HG03064 (cell line): ENCODE results near the gene KRTAP5-8.
"Not testable (repeated sequence)": the region's sequence is repeated elsewhere in the genome, so short reads cannot be mapped to it uniquely, and the experiment has no call there.

ENCODE experiments used
- ATAC-seq: cut with Tn5 transposase; IDR thresholded peaks from one replicate; pipeline ENCODE4 v1.9.1; 2021; ENCODE audit warnings: low read depth; ENCODE audit not compliant: unreplicated experiment

Gene KRTAP5-8

DNA sequence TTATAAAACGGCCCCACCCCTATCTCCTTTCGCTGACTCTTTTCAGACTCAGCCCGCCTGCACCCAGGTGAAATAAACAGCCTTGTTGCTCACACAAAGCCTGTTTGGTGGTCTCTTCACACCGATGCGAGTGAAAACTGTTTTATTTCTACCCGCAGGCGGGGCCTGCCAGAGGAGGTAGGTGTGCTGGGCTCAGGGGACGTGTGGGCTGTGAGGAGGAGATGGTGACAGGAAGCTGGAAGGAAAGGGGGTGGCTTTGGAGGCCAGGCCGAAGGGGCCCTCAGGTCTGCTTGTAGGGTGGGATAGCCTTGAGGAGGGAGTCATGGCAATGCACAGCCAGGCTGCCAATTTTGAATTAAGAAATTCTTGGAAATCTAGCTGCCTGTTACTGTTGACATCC lies 32.0 kb upstream of the KRTAP5-8 start:
- no peak for ATAC-seq

GRCh38 chr11:71507102-71507501 lies 30.7 kb upstream of the KRTAP5-8 start:
- no peak for ATAC-seq

DNA sequence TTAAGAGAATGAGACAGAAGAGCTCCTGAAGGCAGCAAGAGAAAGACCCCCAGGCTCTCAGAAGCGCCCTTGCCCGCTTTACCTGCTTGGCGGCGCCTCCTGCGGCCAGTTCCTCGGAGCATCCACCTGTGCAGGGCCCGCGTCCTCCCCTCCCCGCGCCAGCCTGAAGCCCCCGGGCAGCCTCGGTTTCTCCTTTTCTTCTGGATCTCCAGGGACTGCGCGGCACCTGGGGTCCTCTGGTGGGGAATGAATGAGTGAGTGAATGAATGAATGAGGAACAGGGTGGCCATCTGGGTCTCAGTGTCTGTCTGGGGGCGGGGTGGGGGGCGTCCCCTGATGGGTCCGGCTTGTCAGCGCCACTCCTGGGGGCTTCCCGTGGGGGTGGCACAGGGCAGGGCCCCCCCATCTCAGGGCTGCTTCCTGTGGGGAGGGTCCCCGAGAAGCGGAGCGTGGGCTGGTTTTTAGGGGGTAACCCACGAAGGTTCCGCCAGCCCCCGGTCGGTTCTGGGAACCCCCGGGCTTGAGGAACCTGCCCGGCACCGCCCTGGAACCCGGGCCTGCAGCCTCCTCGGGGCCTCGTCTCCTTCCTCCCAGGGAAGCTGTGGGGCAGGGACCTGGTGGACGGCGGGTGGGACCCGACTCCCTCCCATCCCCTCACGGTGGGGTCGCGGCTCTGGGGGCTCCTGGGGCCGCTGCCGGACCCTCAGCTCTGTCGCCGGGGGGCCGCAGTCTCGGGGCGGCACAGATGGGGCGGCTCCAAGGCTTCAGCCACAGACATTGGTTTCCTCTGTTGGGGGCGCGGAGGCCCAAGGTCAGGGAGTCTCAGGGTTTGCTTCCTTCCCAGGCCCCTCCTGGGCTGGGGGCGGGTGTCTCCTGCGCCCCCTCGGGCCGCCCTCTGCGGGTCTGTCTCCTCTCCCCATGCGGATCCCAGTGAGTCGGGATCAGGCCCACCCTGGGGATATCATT lies 19.0 kb upstream of the KRTAP5-8 start:
- ATAC-seq = no peak

- ATAC-seq = no peak
Measured at GRCh38 chr11:71519546-71519945, 18.3 kb upstream of the KRTAP5-8 start.

DNA sequence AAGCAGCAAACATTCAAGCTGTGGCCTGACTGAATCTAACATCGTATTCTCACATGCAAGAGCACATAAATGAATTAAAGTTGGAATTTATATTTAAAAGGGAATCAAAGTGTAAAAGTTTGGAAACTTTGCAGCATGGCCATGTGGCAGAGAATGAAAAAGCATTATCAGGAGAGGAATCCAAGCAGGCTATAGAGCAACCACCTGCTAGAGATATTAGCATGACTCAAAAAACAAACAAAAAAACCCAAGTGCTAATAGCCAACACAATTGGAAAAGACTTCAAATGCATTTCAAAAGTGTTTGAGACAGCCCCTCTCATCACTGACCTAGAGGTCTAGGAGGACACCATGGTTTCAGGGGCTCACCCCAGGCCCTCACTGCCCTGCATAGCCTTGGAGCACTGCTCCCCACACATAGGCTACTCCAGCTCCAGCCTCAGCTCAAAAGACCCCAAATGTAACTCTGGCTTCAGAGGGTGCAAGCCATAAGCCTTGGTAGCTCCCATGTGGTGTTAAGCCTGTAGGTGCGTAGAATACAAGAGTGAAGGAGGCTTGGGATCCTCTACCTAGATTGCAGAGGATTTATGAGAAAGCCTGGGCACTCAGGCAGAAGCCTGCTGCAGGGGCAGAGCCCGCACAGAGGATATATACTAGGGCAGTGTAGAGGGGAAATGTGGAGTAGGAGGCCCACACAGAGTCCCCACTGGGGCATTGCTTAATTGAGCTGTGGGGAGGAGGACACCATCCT lies 12.5 kb upstream of the KRTAP5-8 start:
- ATAC-seq = no peak

GRCh38 chr11:71525938-71526495 lies 11.8 kb upstream of the KRTAP5-8 start:
- no peak for ATAC-seq

DNA sequence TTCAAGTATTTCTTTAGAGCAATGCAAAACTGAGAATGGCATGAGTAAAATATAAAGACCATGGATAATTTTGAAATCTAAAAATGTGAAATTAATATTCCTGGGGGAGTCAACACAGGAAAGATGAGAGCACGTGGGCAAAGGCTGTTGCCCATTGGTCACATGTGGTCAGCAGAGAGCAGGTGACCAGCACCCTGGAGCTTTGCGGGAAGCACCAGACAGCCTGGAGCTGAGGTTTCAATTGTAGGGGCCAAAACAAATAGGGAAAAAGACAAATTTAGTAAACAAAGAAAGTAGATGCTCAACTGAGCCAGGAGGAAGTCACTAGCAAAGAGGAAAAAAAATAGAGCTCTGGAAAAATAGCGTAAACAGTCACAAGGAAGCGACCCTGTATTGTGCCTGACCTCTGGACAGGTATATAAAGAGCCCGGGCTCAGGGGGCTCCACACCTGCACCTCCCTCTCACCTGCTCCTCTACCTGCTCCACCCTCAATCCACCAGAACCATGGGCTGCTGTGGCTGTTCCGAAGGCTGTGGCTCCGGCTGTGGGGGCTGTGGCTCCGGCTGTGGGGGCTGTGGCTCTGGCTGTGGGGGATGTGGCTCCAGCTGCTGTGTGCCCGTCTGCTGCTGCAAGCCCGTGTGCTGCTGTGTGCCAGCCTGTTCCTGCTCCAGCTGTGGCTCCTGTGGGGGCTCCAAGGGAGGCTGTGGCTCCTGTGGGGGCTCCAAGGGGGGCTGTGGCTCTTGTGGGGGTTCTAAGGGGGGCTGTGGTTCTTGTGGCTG lies 10.8 kb upstream of the KRTAP5-8 start, which contains the start of gene KRTAP5-7:
Gene KRTAP5-7, plus strand, starts transcription at position 472 of the 780 bp plus-strand sequence. Its CDS starts 34 bp downstream, at position 506.
- ATAC-seq = not testable (repeated sequence)

DNA sequence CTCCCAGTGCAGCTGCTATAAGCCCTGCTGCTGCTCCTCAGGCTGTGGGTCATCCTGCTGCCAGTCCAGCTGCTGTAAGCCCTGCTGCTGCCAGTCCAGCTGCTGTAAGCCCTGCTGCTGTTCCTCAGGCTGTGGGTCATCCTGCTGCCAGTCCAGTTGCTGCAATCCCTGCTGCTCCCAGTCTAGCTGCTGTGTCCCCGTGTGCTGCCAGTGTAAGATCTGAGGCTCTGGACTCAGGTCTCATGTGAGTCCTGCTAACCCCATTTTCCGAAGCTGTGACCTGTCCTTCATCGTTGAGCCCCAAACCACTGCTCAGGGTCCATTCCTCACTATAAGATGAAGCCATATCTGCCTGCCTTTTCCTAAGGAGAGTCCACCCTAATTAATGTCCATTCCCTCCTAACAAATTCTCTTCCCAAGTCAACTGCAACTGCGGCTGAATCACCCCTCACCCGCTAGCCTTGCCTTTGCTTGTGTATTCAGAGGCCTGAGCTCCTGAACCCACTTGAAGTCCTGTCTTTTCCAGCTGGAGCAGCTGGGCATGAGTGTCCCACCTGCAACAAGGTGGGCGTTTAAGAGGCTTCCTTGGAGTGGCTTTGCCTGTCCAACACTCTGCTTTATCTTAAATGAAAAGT lies 10.1 kb upstream of the KRTAP5-8 start:
- ATAC-seq = no peak

GRCh38 chr11:71530602-71531001 lies 7.2 kb upstream of the KRTAP5-8 start:
- no peak for ATAC-seq

- no peak for ATAC-seq
Measured at GRCh38 chr11:71532036-71532610, 5.7 kb upstream of the KRTAP5-8 start.

DNA sequence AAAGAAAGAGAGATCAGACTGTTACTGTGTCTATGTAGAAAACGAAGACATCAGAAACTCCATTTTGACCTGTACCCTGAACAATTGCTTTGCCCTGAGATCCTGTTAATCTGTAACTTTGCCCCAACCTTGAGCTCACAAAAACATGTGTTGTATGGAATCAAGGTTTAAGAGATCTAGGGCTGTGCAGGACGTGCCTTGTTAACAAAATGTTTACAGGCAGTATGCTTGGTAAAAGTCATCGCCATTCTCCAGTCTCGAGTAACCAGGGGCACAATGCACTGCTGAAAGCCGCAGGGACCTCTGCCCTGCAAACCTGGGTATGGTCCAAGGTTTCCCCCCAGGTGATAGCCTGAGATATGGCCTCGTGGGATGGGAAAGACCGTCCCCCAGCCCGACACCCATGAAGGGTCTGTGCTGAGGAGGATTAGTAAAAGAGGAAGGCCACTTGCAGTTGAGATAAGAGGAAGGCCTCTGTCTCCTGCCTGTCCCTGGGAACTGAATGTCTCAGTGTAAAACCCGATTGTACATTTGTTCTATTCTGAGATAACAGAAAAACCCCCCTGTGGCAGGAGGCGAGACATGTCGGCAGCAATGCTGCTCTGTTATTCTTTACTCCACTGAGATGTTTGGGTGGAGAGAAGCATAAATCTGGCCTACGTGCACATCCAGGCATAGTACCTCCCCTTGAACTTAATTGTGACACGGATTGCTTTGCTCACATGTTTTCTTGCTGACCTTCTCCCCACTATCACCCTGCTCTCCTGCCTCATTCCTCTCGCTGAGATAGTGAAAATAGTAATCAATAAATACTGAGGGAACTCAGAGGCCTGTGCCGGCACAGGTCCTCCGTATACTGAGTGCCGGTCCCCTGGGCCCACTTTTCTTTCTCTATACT lies 2.9 kb upstream of the KRTAP5-8 start:
- not testable (repeated sequence) for ATAC-seq

DNA sequence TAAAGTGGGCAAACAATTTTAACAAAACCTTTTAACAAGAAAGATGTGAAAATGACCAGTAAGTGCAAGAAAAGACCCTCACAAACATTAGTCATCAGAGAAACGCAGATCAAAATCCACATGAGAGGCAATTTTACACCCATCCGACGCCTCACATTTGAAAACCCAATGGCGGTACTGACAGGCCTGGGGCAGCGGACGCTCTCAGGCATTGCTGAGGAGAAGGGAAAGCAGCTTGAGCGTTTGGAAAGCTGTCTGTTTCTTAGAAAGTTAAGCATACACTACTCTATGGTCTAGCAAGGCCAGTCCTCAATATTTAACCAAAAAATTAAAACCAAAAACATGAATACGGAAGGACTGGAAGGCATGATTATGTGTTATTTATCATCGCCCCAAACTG lies 2.0 kb upstream of the KRTAP5-8 start:
- no peak for ATAC-seq

DNA sequence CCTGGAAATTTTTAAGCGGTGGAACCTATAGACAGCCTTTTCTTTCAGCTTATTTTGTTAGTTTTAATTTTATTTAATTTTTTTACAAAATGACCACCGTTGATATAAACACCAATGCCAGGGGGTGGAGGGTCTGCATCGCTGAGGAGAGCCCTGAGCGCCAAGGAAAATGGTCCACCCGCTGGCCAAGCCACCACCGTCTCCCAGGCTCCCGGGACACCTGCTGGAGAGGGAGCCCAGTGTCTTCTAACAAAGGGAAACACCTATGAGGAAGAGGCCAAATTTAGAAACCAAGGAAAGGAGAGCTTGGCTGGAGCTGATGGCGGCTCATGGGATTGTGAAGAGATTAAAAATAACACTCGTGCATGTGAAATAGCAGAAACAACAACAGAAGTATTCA lies 288 bp upstream of the KRTAP5-8 start:
- no peak for ATAC-seq

- no peak for ATAC-seq
Measured at GRCh38 chr11:71538666-71538990, 803 bp downstream of the KRTAP5-8 start.

- no peak for ATAC-seq
Measured at GRCh38 chr11:71539017-71539416, 1.2 kb downstream of the KRTAP5-8 start.

GRCh38 chr11:71539971-71540370 lies 2.1 kb downstream of the KRTAP5-8 start:
- ATAC-seq = not testable (repeated sequence)

- ATAC-seq = not testable (repeated sequence)
Measured at GRCh38 chr11:71540521-71541304, 2.9 kb downstream of the KRTAP5-8 start.

GRCh38 chr11:71542382-71542781 lies 4.6 kb downstream of the KRTAP5-8 start:
- ATAC-seq = no peak
